H1 (cell line): Measurements from ENCODE around the gene SNX25. TPM values are rescaled to one million over a fixed set of nuclear protein-coding genes. Genes with fewer than 3 reads are reported as not detected.

Source experiments
- ATF3 ChIP-seq: IDR thresholded peaks from 2 replicates; pipeline ENCODE4 v1.6.1; 2011; ENCODE audit warnings: low read depth, mild to moderate bottlenecking, low read length; ENCODE audit not compliant: insufficient read depth
- BACH1 ChIP-seq: IDR thresholded peaks from 2 replicates; pipeline ENCODE4 v1.6.1; 2012; ENCODE audit warnings: low read length, improper control_type of control experiment
- CBX8 ChIP-seq: fragments of 300-800, 300-1000 bp; sonication (generic); IDR thresholded peaks from 2 replicates; pipeline ENCODE4 v1.7.1; 2016; ENCODE audit warnings: low read depth, low read length, borderline replicate concordance
- JUND ChIP-seq: IDR thresholded peaks from 2 replicates; pipeline ENCODE4 v1.6.1; 2011; ENCODE audit warnings: mild to moderate bottlenecking, improper control_type of control experiment, low read length
- KDM1A ChIP-seq: fragments of 200-600, 300-600 bp; sonication (generic); IDR thresholded peaks from 2 replicates; pipeline ENCODE4 v1.7.1; 2016; ENCODE audit warnings: mild to moderate bottlenecking, low read length, borderline replicate concordance
- RXRA ChIP-seq: IDR thresholded peaks from 2 replicates; pipeline ENCODE4 v1.6.1; 2011; ENCODE audit warnings: low read depth, mild to moderate bottlenecking, low read length, moderate library complexity; ENCODE audit not compliant: insufficient read depth
- SRF ChIP-seq: IDR thresholded peaks from 2 replicates; pipeline ENCODE4 v1.6.1; 2011; ENCODE audit warnings: mild to moderate bottlenecking, low read depth, low read length, moderate library complexity
- SUZ12 ChIP-seq: fragments of 200-600 bp; sonication (generic); IDR thresholded peaks from 2 replicates; pipeline ENCODE4 v1.6.1; 2012; ENCODE audit warnings: mild to moderate bottlenecking, inconsistent platforms, low read length, moderate library complexity, mixed read lengths
- TCF12 ChIP-seq: IDR thresholded peaks from 2 replicates; pipeline ENCODE4 v1.6.1; 2011; ENCODE audit warnings: low read depth, mild to moderate bottlenecking, low read length
- ZNF274 ChIP-seq: IDR thresholded peaks from 2 replicates; pipeline ENCODE4 v1.7.0; 2012; ENCODE audit warnings: low read length, borderline replicate concordance; ENCODE audit errors: extremely low read depth
- polyA plus RNA-seq, 7 experiments: library from polyadenylated mRNA; depleted of rRNA in 3 of 7; stranded (reverse) in 5 of 7; unstranded in 2 of 7; fragments of >200 nt in 5 of 7; fragments of 200-250 nt in 2 of 7; gene quantifications; 1 replicate in 5 of 7; 2 replicates in 1 of 7; 4 replicates in 1 of 7; pipeline versions ENCODE4 v1.2.1 to v1.2.3, GENCODE V29; 2011 to 2013; ENCODE audit warnings: missing spikeins in 2 of 7, mixed read lengths in 2 of 7
- total RNA-seq: library from RNA; stranded (reverse); fragmentation: NEBNext Ultra II Directional; extraction: Animal tissue kit (Norgen Biotek cat#: 25700); gene quantifications from 2 replicates; pipeline ENCODE4 v1.2.1, GENCODE V29; 2021

SNX25 gene
- total and polyA plus RNA-seq, 2 of the 8 experiments (the other 6 are each of a cell fraction or from before 2014, with no cell fraction given): 5.4 to 19.9 TPM

DNA sequence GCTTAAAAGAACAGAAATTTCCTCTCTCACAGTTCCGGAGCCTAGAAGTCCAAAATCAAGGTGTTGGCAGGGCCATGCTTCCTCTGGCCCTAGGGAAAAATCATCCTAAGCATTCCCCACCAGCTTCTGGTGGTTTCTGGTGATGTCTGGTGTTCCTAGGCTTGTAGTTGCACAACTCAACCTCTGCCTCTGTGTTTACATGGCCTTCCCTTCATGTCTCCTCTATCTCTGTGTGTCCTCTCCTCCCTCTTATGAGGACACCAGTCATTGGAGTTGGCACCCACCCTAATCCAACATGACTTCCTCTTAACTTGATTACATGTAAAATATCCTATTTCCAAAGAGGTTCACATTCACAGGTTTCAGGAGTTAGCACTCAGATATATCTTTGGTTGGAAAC lies 170.9 kb downstream of the SNX25 start (continued):
- TF ChIP-seq ATF3: no peak
- no peak for TF ChIP-seq RXRA
- TF ChIP-seq ZNF274: no peak
- TF ChIP-seq SUZ12: no peak
- no peak for TF ChIP-seq SRF
- TF ChIP-seq JUND: no peak
- TF ChIP-seq CBX8: no peak
- TF ChIP-seq TCF12: no peak
- no peak for TF ChIP-seq KDM1A
- no peak for TF ChIP-seq BACH1
